HG03103 (cell line): ENCODE data around the gene SH3PXD2A.

Experiments used
- ATAC-seq: cut with Tn5 transposase; IDR thresholded peaks from one replicate; pipeline ENCODE4 v1.9.1; 2021; ENCODE audit warnings: low read depth; ENCODE audit not compliant: unreplicated experiment

SH3PXD2A gene

DNA sequence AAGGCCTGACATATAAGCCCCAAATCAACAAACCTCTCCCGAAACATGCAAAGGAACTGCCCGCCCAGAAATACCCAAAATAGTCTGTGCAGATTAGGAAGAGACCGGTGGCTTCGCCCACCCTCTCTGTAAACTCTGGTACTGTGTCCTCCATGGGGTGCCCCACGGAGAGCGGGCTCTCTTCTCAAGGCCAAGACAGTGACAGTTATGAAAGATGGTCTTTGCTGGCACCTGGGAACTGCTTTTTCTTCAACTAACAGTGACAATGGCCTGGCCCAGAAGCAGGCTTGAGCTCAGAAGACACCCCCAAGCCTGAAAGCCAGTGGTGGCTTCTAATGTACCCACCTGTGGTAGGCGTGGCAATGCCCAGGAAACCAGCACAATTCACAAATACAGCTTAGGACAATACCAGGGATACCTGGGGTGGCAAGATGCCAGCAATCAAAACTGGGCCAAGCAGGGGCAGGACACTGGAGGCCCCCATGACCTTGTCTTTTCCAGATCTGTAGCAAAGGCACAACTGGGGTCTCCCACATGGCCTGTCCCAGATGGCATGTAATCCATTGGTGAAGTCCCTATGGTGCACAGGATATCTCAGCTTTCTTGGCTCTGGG is 254.3 kb downstream of the SH3PXD2A start:
- ATAC-seq, result no peak

DNA sequence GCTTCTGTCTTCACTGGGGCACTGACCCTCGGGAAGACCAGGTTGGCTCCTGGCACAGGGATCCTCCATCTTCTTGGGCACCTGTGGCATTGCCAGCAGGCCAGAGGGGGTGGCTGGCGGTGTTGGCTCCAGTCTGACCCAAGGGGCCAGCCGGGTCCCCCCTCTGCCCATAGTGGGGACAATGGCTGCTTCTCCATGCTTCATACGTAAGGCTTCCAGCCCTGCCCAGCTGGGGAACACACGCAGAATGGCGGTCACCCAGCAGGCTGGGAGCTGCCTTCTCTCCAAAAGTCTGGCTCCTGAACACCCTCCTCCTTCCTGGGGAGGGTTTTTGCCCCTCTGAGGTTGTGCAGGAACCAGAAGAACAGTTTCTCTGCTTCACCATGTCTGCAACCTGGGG is 255.1 kb downstream of the SH3PXD2A start:
- no peak for ATAC-seq

DNA sequence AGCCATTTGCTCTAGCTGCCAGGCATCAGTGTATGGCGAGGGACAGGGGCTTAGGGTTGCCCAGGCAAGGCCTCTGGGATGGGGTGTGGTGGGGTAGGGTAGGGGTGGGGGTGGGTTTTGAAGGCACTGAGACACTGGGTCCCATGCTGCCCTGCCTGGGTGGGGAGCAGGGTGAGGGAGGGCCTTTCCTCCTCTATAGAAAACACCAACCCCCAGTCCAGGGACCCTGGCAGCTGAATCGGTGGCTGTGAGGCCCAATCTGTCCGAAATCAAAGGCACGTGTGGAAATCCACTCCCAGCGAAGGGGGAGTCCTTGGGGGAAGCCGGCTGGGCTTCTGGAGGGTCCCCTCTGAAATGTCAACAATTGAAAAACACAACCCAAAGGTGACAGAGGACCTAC is 255.5 kb downstream of the SH3PXD2A start:
- ATAC-seq, result no peak

DNA sequence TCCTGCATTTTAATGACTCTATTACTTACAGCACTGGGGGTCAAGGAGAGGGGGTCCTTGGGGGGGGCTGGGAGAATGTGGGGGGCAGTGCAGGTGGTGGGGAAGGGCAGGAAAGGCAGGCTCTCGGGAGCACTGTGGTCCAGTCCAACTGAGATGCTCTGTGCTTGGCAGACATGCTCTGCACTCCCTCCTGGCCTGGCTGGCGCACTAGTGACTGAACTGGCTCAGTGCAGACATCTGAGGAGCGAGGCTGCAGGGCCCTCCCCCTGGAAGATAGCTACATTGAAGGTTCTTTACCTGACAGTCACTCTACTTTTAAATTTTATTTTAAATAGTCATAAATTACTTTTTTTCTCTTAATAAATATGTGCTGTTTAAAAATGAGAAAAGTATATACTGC is 256.2 kb downstream of the SH3PXD2A start:
- no peak for ATAC-seq

DNA sequence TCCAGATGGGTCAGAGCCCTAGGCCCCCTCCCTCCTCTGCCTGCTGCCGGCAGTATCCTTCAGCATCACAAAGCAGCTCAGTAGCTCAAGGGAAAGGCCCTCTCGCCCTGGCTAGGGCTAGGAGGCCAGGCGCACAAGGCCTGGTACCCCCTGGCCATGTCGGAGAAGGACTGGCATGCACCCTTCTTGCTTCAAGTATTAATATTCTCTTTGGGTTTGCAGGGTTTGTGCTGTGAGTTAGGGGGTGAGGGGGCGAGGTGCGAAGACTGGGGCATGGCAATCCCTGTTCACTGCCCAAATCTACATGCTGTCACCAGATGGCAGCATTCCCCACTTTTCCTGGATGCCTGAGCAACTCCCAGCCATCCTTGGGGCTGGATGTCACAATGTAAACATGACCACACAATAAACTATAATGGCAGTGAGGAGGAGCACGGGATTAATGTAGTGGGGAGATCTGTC is 256.7 kb downstream of the SH3PXD2A start:
- ATAC-seq, result no peak

DNA sequence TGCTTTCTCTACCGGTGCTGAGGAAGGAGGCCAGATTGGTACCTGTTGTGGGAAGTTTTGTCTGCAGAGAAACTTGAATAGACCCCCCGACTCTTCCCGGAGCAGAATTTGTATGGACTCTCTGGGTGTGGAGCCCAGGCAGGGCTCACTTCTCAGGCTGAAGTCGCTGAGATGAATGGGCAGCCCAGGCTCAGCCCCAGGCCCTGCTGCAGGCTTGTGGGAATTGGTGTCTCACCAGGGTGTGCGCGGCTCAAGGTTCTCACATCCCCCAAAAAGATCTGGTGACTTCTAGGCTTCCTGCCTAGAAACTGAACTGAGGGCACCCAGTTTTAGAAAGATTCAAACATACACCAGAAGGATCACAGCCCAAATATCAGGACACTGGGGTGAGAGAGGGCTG is 258.4 kb downstream of the SH3PXD2A start:
- no peak for ATAC-seq

DNA sequence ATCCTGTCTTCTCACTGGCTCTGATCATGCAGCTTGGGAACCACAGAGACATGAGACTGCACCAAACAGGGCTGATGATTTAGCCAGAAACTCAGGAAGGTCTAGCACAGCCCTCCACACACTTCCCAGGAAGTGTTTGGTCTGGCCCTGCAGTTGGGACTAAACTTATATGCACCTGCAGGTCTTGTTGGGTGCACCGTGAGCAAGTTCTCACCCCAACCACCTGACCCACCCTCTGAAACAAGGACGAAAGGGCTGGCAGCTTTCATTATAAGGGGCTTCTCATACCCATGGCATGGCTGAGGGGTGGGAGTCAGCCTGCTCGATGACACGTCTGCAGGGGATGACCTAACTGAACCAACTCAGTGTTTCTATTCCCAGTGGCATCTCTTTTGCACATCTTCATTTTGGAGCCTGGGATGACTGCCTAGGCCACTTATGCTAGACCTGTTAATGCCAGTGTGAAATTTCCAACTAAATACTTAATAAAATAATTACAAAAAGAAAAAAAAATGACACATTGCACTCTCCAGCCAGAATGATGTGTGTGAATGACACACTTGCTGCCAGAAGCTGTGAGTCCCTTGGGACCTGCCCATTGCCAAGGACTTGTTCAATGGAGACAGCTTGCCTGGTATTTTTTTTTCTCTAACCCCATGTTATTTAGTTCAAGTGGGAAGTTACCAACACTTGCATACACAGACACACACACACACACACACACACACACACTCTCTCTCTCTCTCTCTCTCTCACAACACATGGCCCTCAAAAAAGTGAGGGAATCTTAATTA is 259.2 kb downstream of the SH3PXD2A start:
- ATAC-seq, result no peak

DNA sequence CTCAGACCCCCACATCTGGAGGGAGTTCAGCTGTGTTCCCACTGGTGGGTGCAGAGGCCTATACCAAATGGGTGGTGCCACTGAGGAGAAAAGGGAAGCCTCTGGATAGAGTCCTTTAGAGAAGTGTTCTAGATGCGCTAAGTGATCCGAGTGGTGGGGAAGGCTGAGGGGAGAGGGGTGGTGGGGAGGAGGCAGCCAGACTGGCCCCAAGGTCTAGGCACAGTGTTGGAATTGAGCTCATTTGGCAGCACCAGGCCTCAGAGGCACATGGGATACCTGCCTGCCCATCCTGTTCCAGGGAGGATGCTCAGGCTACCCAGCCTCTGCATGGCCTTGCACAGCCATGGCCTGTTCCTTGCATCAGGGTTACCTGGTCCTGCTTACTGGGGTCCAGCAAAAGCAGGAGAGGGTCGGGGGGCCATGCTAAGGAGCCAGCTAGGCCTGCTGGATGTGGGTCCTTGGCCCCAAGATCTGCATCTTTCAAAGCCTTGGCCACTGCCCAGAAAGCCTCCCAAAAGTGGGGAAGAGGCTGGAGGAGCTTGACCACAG is 262.3 kb downstream of the SH3PXD2A start:
- ATAC-seq, result no peak

DNA sequence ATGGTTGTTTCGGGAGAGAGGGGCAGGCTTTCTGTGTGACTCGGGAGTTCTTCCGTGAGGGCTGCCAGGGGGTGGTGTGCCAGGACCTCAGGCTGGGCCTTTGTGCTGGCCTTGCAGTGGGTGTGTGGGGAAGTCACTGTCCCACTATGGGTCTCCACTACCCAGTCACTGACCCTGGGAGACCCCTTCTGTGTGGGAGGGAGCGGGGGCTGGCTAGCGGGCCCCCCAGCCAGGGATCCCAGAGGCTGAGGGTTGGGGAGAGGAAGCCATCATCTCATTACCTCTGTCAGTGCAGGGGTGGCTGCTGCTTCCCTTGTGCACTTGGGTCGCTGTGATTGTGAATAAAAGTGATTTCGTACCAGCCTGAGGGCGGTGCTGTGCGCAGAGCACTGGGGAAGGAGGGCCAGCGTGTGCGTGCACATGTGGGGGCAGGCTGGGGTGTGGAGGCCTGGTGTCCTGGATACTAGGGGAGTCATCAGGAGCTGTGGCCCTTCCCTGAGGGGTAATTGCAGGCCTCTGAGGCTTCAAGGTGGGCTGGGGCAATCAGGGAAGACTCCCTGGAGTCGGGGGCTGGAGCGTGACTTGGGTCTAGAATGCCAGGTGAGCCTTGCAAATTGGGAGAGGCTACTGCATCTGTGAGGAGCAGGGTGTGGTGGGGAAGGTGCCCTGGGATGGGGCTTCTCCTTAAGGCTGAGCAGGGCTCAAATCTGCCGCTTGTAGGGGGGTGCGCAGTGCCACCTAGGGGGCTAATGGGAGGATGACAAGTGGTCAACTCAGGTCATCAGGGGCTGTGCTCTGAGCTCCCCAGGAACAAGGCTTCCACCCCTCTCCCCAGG is 263.0 kb downstream of the SH3PXD2A start:
- ATAC-seq, result no peak

DNA sequence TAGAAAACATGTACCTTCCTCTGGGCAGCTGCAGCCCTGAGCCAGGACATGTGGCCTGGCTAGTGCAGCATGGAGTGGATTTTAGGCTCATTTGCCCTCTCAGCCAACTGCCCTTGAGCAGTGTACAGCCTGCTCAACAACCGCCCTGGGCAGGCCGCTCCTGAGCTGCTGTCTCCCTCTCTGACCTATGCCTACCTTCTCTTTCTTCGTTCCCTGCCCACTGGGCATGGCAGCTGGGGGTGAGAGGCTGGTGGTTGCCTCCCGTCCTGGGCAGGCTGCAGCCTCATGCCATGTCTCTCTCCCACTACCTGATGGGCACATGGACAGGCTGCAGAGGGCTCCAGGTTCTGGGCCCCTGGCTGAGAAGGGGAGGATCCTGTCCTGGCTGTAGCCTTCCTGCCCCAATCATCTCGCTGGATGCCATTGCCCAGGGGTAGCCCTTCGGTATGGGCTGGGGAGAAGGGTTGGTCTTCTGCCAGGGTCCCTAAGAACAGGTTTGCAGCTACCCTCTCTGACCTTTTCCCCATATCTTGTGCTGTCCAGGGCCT is 264.6 kb downstream of the SH3PXD2A start:
- ATAC-seq, result no peak

DNA sequence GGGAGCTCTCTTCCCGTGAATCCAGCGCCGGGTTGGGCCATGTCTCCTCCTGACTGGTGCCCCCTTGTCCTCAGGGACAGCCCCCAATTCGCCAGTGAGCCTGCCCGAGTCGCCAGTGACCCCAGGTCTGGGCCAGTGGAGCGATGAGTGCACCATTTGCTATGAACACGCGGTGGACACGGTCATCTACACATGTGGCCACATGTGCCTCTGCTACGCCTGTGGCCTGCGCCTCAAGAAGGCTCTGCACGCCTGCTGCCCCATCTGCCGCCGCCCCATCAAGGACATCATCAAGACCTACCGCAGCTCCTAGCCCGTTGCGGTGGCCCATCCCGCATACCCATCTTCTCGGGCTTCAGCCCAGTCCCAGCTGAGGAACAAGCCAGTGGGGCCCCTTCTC is 265.3 kb downstream of the SH3PXD2A start:
- no peak for ATAC-seq

DNA sequence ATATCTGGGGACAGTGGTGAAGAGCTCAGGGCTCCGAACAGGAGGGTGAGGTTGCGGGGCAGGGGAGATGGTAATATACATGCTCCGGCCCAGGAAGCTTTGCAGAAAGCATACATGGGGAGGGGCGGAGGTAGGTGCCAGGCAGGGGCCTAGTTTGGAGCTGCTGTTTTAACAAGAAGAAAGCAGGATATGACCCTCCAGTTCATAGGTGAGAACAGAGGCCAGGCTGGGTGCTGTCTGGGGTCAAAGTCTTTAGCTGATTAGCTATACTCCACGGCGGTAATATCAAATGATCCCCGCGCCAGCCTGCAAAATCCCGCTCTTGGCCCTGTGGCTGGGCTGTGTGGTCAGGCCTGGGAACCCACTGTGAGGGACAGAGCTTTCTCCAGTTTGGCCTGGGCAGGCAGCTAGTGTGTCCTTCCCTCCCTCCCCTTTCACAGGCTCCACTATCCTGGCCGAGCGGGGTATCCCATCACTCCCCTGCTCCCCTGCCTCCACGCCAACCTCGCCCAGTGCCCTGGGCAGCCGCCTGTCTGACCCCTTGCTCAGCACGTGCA is 266.2 kb downstream of the SH3PXD2A start:
- no peak for ATAC-seq

DNA sequence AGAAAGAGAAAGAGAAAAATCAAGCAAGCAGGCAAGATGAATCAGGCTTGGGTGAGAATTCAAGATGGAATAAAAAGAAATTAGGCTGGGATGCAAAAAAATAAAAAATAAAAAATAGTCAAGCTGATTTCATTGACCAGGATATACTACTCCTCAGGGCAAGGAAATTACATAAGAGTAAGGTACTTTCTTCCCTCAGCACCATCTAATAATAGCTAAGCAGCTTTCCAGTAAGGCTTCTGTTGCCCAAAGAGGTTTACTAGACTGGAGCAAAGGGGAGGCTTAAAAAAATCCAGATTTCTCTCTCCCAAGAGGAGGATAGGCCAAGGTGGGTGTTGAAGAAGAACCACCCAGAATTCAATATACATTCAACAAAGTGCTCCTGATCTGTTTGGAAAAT is 268.3 kb downstream of the SH3PXD2A start:
- no peak for ATAC-seq

DNA sequence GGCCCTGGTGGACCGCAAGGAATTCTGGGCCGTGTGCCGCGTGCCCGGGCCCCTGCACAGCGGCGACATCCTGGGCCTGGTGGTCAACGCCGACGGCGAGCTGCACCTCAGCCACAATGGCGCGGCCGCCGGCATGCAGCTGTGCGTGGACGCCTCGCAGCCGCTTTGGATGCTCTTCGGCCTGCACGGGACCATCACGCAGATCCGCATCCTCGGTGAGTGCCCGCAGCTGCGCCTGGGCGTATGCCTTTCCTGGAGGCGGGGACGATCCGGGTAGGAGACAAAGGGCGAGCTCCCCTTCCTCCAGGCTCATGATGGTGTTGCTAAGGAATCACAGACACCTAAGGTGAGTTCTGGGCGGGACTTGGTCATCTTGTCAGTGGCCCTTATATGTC is 270.4 kb downstream of the SH3PXD2A start:
- ATAC-seq, result no peak

DNA sequence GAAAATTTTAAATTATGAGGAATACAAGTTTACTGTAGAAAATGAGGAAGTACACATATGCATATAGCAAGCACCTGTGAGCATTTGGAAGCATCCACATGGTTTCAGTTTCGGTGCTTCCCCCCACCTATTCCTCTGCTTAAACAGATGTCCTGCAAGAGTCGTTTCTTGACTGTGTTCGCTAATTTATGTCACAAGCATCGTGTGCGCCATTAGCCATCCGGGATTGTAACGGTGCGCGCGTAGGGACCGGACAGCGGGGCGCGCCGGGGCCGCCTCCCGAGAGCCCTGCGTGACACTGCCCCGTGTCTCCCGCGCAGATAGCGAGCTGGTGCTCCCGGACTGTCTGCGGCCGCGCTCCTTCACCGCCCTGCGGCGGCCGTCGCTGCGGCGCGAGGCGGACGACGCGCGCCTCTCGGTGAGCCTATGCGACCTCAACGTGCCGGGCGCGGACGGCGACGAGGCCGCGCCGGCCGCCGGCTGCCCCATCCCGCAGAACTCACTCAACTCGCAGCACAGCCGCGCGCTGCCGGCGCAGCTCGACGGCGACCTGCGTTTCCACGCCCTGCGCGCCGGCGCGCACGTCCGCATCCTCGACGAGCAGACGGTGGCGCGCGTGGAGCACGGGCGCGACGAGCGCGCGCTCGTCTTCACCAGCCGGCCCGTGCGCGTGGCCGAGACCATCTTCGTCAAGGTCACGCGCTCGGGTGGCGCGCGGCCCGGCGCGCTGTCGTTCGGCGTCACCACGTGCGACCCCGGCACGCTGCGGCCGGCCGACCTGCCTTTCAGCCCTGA is 271.0 kb downstream of the SH3PXD2A start:
- no peak for ATAC-seq

DNA sequence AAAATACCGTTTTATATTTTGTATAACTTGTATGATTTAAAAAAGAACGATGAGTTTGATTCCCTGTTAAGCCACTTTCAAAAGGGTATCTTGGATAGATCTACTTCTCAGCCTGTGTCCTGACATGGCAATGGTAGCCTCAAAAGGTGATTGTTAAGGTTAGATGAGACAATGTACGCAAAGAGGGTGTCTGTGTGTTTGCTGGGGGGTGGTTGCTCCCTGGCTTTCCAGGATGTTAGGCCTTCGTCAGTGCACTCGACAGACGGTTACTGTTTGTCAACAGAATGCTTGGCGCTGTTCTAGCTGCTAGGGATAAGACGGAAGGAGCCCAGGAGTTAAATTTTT is 271.5 kb downstream of the SH3PXD2A start:
- ATAC-seq, result no peak

DNA sequence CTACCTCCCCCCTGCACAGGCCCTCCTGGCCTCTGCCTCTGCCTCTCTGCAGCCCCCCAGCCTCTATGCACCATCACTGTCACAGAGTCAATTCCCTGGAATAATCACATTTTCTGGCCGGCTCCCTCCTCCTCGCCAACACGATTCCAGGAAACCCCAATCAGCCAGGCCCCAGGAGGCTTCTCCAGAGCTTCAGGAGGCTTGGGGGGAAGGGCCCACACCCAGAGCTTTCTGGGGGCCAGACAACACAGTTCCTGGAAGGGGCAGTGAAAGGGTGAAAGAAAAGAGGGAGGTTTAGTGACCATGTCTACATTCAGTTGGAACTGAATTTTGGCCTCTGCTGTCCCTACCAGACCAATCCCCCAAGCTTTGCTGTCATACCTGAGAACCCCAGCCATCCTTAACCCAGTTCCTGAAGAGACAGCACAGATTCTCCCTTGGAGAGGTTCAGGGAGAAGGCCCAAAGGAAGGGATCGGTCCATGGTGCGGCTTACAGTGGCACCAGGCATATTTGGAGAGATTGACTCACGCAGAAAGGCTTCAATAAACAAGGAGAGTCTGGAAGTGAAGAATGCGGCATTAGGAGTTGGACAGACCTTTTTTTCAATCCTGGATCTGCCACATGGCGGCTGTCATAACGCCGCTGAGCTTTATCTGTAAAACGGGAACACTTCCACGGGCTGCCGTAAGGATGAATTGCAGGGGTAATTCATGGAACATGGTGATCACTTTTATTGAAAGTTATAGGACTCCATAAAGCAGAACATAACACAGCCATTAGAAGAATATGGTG is 272.8 kb downstream of the SH3PXD2A start:
- ATAC-seq, result no peak

DNA sequence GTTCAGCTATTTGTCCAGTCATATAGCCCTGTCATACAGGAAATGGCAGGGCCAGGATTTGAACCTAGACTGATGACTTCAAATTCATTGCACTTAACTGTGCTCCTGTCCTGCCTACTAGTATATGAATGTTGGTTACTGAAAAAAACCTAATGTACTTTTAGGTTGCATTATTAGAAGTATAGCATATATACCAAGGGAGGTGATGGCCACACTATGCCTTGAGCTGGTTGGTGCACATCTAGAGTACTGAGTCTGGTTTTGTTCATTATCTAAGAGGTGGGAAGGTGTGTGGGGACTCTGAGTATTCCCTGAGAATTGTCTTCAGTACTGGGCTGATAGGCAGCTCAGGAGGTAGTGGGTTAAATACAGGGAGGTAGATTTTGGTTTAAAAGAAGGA is 273.9 kb downstream of the SH3PXD2A start:
- no peak for ATAC-seq

DNA sequence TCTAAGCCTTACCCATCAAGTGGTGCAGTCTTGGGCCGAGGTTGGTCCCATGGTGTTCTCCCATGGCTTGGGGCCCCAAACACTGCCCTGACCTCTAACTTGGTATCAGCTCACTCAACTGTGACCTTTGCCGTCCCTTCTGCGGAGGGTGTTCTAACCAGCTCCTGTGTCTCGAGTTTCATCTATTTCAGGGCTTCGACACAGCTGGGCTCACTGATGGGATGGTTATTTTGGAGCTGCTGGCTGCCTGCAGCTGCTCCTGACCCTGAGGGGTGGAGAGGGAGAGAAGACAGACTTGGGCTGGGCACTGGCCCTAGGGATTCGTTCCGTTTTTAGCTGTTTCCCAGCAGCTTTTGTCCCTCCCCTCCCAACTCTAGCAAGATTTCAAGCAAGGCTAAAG is 274.9 kb downstream of the SH3PXD2A start:
- no peak for ATAC-seq
